HCT116 (cell line): Measurements from ENCODE around the gene ANKRD18A. TPM values are rescaled to one million over a fixed set of nuclear protein-coding genes. Genes with fewer than 3 reads are reported as not detected.
"Not testable (repeated sequence)": the region's sequence is repeated elsewhere in the genome, so short reads cannot be mapped to it uniquely, and the experiment has no call there.

Source experiments
- ATAC-seq: fragments of 200-7000 bp; cut with Tn5 transposase; 2 replicates; pipeline ENCODE4 v1.9.1; 2020; ENCODE audit warnings: mild to moderate bottlenecking, moderate library complexity
- BruUV-seq: library from RNA; stranded (reverse); fragments of 400-500 nt; replicated peaks from 2 replicates; lab custom pipeline; 2021; lab: Mats Ljungman, UMichigan
- CTCF ChIA-PET: fragments of 300-600 bp; sonication (Branson Sonifier 250); formaldehyde crosslinking; loops from one replicate; lab custom pipeline; 2021; ENCODE audit warnings: antibody characterized with exemption; lab: Charles Lee
- POLR2A ChIA-PET: fragments of 300-600, 350-600 bp; sonication (Branson Sonifier 250); formaldehyde crosslinking; loops from one replicate; lab custom pipeline; 2021; ENCODE audit warnings: antibody characterized with exemption; lab: Charles Lee
- RAD21 ChIA-PET, 2 experiments: fragments of 300-600 bp; sonication (Branson Sonifier 250); formaldehyde crosslinking; loops; one replicate each; lab custom pipeline; 2023; ENCODE audit warnings: low total read pairs in 2 of 2; ENCODE audit not compliant: uncharacterized antibody in 2 of 2, unreplicated experiment in 2 of 2, low non-redundant PET in 1 of 2; lab: Charles Lee
- DNase-seq: peaks from one replicate; pipeline ENCODE4 v3.0.0-alpha.2; 2010; ENCODE audit warnings: low read depth, low spot score
- H2AFZ ChIP-seq: fragments of 200-600 bp; shearing (Covaris generic), sonication (generic); 2 replicates; pipeline ENCODE4 v1.6.1; 2017; ENCODE audit warnings: low read depth, mixed run types, mixed read lengths, antibody characterized with exemption, low read length; ENCODE audit not compliant: poor library complexity, severe bottlenecking
- H3K27ac ChIP-seq: 2 replicates; pipeline ENCODE4 v1.5.1; 2012; ENCODE audit warnings: low read depth, low read length
- H3K27me3 ChIP-seq: fragments of 200-600 bp; sonication (generic); 2 replicates; pipeline ENCODE4 v1.6.1; 2016; ENCODE audit warnings: mixed run types, low read length, mixed read lengths; ENCODE audit not compliant: insufficient read depth
- H3K36me3 ChIP-seq, 2 experiments: fragments of 200-500 bp in 1 of 2; fragments of 200-600 bp in 1 of 2; sonication (Bioruptor generic) in 1 of 2; sonication (generic) in 1 of 2; 2 replicates each; pipeline versions ENCODE4 v1.5.1 to v1.6.1; 2014 to 2016; ENCODE audit warnings: low read length in 2 of 2, inconsistent platforms in 1 of 2, mixed read lengths in 1 of 2, mixed run types in 1 of 2; ENCODE audit not compliant: insufficient read depth in 2 of 2, control insufficient read depth in 1 of 2
- H3K4me1 ChIP-seq, 2 experiments: fragments of 200-600 bp in 1 of 2; sonication (generic) in 1 of 2; 2 replicates each; pipeline versions ENCODE4 v1.5.1 to v1.6.1; 2012 to 2017; ENCODE audit warnings: low read length in 2 of 2, inconsistent platforms in 1 of 2, mild to moderate bottlenecking in 1 of 2, mixed read lengths in 1 of 2, mixed run types in 1 of 2, moderate library complexity in 1 of 2; ENCODE audit not compliant: insufficient read depth in 2 of 2, control insufficient read depth in 1 of 2
- H3K4me2 ChIP-seq: fragments of 200-600 bp; sonication (generic); 2 replicates; pipeline ENCODE4 v1.6.1; 2017; ENCODE audit warnings: mixed run types, low read length, mixed read lengths
- H3K4me3 ChIP-seq, 2 experiments: fragments of 200-600 bp in 1 of 2; sonication (generic) in 1 of 2; replicated peaks in 1 of 2; 2 replicates each; pipeline ENCODE4 v1.5.1; 2011 to 2016; ENCODE audit warnings: low read length in 2 of 2, control low read depth in 1 of 2, low read depth in 1 of 2, mild to moderate bottlenecking in 1 of 2, mixed read lengths in 1 of 2, mixed run types in 1 of 2
- H3K79me2 ChIP-seq: fragments of 200-600 bp; sonication (generic); 2 replicates; pipeline ENCODE4 v1.6.1; 2017; ENCODE audit warnings: mild to moderate bottlenecking, mixed run types, low read length, moderate library complexity, mixed read lengths; ENCODE audit not compliant: insufficient read depth
- H3K9ac ChIP-seq: fragments of 200-600 bp; sonication (generic); 2 replicates; pipeline ENCODE4 v1.6.1; 2016; ENCODE audit warnings: low read length, mixed read lengths
- H3K9me2 ChIP-seq: fragments of 200-600 bp; sonication (generic), shearing (Covaris generic); 2 replicates; pipeline ENCODE4 v1.6.1; 2017; ENCODE audit warnings: mixed run types, mild to moderate bottlenecking, moderate library complexity; ENCODE audit not compliant: insufficient read depth
- H3K9me3 ChIP-seq, 2 experiments: fragments of 200-500 bp in 1 of 2; fragments of 200-600 bp in 1 of 2; sonication (Bioruptor generic) in 1 of 2; sonication (generic) in 1 of 2; 2 replicates each; pipeline ENCODE4 v1.6.1; 2014 to 2017; ENCODE audit warnings: low read length in 2 of 2, mixed read lengths in 2 of 2, inconsistent platforms in 1 of 2, low read depth in 1 of 2, mild to moderate bottlenecking in 1 of 2, mixed run types in 1 of 2, moderate library complexity in 1 of 2; ENCODE audit not compliant: control insufficient read depth in 1 of 2, insufficient read depth in 1 of 2
- H4K20me1 ChIP-seq: fragments of 200-600 bp; sonication (generic), shearing (Covaris generic); 2 replicates; pipeline ENCODE4 v1.6.1; 2017; ENCODE audit warnings: mixed run types, mild to moderate bottlenecking, moderate library complexity; ENCODE audit not compliant: insufficient read depth
- intact Hi-C: fragments of 100-400 bp; cut with micrococcal nuclease; formaldehyde crosslinking; loops from 2 replicates; pipeline ENCODE4 v1.10.0; 2022
- total RNA-seq: library from RNA; stranded (reverse); gene quantifications from one replicate; pipeline ENCODE4 v1.2.1, GENCODE V29; 2021; ENCODE audit not compliant: unreplicated experiment

Gene ANKRD18A
- total RNA-seq, 1 experiment from 2014 or later, result 24.2 TPM

GRCh38 chr9:38566048-38566447 is 54.3 kb downstream of the ANKRD18A start:
- POLR2A ChIA-PET, CTCF ChIA-PET: not testable (repeated sequence)

DNA sequence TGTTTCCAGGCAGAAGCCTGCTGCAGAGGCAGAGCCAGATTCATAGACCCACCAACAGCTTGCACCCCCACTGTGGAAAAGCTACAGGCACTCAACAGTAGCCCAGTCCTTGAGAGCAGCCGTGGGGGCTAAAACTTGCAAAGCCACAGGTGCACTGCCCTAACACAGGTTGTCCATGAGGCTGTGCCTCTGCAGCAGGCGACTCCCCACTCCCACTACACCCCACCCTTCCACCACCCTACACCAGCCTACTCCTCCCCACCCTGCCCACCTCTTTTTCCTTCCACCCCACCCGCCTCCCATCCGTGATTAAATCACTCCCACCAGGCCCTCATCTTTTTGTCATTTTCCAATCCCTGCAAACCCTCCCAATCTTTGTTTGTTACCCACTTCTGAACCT is 55.2 kb downstream of the ANKRD18A start:
- H3K27me3 ChIP-seq, ATAC-seq, CTCF ChIA-PET, H4K20me1 ChIP-seq, H3K4me3 ChIP-seq, RAD21 ChIA-PET, DNase-seq, intact Hi-C loops, H3K79me2 ChIP-seq, BruUV-seq, POLR2A ChIA-PET, H3K9ac ChIP-seq, H3K27ac ChIP-seq, H3K4me1 ChIP-seq, H2AFZ ChIP-seq, H3K36me3 ChIP-seq, H3K9me2 ChIP-seq, H3K9me3 ChIP-seq, H3K4me2 ChIP-seq: not testable (repeated sequence)

More at GRCh38 chr9:38566048-38566447, 54.3 kb downstream of the ANKRD18A start:
- DNase-seq, H3K27ac ChIP-seq, H2AFZ ChIP-seq, H3K9me2 ChIP-seq, H3K27me3 ChIP-seq, H4K20me1 ChIP-seq, H3K36me3 ChIP-seq, H3K9ac ChIP-seq, ATAC-seq, H3K4me1 ChIP-seq, RAD21 ChIA-PET, H3K4me2 ChIP-seq, BruUV-seq, H3K9me3 ChIP-seq, H3K79me2 ChIP-seq, intact Hi-C loops, H3K4me3 ChIP-seq: not testable (repeated sequence)

- H3K27ac ChIP-seq, ATAC-seq, H3K9me3 ChIP-seq, H3K4me2 ChIP-seq, H2AFZ ChIP-seq, H3K36me3 ChIP-seq, POLR2A ChIA-PET, H3K9ac ChIP-seq, RAD21 ChIA-PET, BruUV-seq, H4K20me1 ChIP-seq, H3K4me3 ChIP-seq, DNase-seq, CTCF ChIA-PET, H3K27me3 ChIP-seq, H3K79me2 ChIP-seq, intact Hi-C loops, H3K9me2 ChIP-seq, H3K4me1 ChIP-seq: not testable (repeated sequence)
These were observed 56.5 kb downstream of the ANKRD18A start for GRCh38 chr9:38563911-38564310.

GRCh38 chr9:38561134-38561533 is 59.3 kb downstream of the ANKRD18A start:
- H3K4me1 ChIP-seq, H3K9me2 ChIP-seq, H3K36me3 ChIP-seq, POLR2A ChIA-PET, H3K4me2 ChIP-seq, H3K27ac ChIP-seq, DNase-seq, H3K4me3 ChIP-seq, H3K9me3 ChIP-seq, H4K20me1 ChIP-seq, H3K79me2 ChIP-seq, ATAC-seq, RAD21 ChIA-PET, intact Hi-C loops, H3K9ac ChIP-seq, CTCF ChIA-PET, H2AFZ ChIP-seq, H3K27me3 ChIP-seq: not testable (repeated sequence)
- BruUV-seq, result TSS peak; percentile 16
